HL-60 (cell line): ENCODE measurements around the gene RAB25.

ENCODE experiments used
- CTCF ChIP-seq: IDR thresholded peaks from one replicate; pipeline ENCODE4 v1.5.1; 2011; ENCODE audit warnings: low read length, control low read depth, inconsistent platforms; ENCODE audit not compliant: insufficient read depth
- GABPA ChIP-seq: IDR thresholded peaks from 2 replicates; pipeline ENCODE4 v1.6.1; 2012; ENCODE audit warnings: low read depth
- POLR2AphosphoS5 ChIP-seq: IDR thresholded peaks from 2 replicates; pipeline ENCODE4 v1.6.1; 2012; ENCODE audit warnings: low read depth
- REST ChIP-seq: IDR thresholded peaks from 2 replicates; pipeline ENCODE4 v1.6.1; 2012; ENCODE audit warnings: low read depth; ENCODE audit not compliant: insufficient replicate concordance

GRCh38 chr1:156019946-156020292 is 41.0 kb upstream of the RAB25 start:
- TF ChIP-seq CTCF (no peak), POLR2AphosphoS5 (no peak), GABPA (no peak), REST (no peak)
